ENCODE results near the gene STAT4. TPM values are rescaled to one million over a fixed set of nuclear protein-coding genes. Genes with fewer than 3 reads are reported as not detected.

The STAT4 gene
- total and polyA plus RNA-seq, 11 donors = 0.32 to 21.5 (median 1.9) TPM

- TF ChIP-seq, protein P1, sequence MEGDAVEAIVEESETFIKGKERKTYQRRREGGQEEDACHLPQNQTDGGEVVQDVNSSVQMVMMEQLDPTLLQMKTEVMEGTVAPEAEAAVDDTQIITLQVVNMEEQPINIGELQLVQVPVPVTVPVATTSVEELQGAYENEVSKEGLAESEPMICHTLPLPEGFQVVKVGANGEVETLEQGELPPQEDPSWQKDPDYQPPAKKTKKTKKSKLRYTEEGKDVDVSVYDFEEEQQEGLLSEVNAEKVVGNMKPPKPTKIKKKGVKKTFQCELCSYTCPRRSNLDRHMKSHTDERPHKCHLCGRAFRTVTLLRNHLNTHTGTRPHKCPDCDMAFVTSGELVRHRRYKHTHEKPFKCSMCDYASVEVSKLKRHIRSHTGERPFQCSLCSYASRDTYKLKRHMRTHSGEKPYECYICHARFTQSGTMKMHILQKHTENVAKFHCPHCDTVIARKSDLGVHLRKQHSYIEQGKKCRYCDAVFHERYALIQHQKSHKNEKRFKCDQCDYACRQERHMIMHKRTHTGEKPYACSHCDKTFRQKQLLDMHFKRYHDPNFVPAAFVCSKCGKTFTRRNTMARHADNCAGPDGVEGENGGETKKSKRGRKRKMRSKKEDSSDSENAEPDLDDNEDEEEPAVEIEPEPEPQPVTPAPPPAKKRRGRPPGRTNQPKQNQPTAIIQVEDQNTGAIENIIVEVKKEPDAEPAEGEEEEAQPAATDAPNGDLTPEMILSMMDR (IDR thresholded peaks at IDR 0.05) = no peak
- no peak for TF ChIP-seq POLR2A (IDR thresholded peaks at IDR 0.05)
- ATAC-seq (no peak), DNase-seq (no peak)
- H3K27ac ChIP-seq = peak overlapping the region in 1 of 12 donors; percentile 100
- no peaks in the 10 kb centered on the region for H3K36me3 ChIP-seq
- H3K4me3 ChIP-seq = no peak overlapping the region
- no peaks in the 10 kb centered on the region for H3K9me3 ChIP-seq
- no peaks in the 10 kb centered on the region for H3K27me3 ChIP-seq
- intact Hi-C loops (cut with DNase I) = no loop called here
- H3K4me1 ChIP-seq = peaks cover 0 to 66% (median 16%) of the 10 kb centered on the region in 12 donors
- 79 to 97% (median 90%) methylated on average over 1 of the region's 1 CpG for WGBS, 4 donors
Observed at GRCh38 chr2:191018048-191018447, 132.7 kb downstream of the STAT4 start.

GRCh38 chr2:191015831-191016230 is 135.0 kb downstream of the STAT4 start:
- no peak for TF ChIP-seq POLR2A (IDR thresholded peaks at IDR 0.05)
- TF ChIP-seq, protein P1 (IDR thresholded peaks at IDR 0.05) = no peak
- Histone ChIP-seq H3K36me3 (peaks cover 0 to 22% (median 3%) of the 10 kb centered on the region in 9 donors), H3K4me3 (no peak overlapping the region), H3K27ac (peak overlapping the region in 1 of 12 donors; percentile 97), H3K9me3 (no peaks in the 10 kb centered on the region), H3K4me1 (peaks cover 0 to 66% (median 31%) of the 10 kb centered on the region in 12 donors), H3K27me3 (no peaks in the 10 kb centered on the region)
- no peak for DNase-seq
- no peak for ATAC-seq
- intact Hi-C loops (cut with DNase I) = loop anchor here in 2 of 10 donors (2.0 kb wide), 1 partner anchor 135 kb away; the partner anchor contains the start of gene GLS (in 2 of the 2)
- WGBS, 4 donors = 87 to 89% (median 88%) methylated on average over 8 of the region's 8 CpGs

DNA sequence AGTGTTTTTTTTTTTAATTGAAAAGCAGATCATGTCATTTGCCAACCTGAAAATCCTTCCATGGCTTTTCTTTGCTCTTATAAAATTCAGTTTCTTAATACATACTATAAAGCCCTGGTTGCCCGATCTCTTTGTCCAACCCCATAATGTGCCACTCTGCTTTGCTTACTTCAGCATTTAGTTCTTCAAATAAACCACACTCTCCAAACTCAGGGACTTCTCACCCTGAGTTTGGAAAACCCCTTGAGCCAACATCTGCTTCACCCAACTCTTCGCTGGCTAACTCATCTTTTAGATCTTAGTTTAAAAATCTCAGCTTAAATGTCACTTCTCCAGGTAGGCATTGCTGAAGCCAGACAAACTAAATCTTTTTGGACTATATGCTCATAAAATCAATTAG is 135.6 kb downstream of the STAT4 start:
- H3K4me3 ChIP-seq = no peak overlapping the region
- DNase-seq (no peak), ATAC-seq (no peak)
- H3K36me3 ChIP-seq = peaks cover 0 to 28% (median 6%) of the 10 kb centered on the region in 9 donors
- no peaks in the 10 kb centered on the region for H3K9me3 ChIP-seq
- intact Hi-C loops (cut with DNase I) = loop anchor here in 2 of 10 donors (2.0 kb wide), 1 partner anchor 134 kb away; the partner anchor contains the start of gene GLS (in 2 of the 2)
- peak overlapping the region in 5 of 12 donors; percentile 87 to 98 (median 93) for H3K27ac ChIP-seq
- WGBS, 4 donors = 91 to 100% (median 96%) methylated on average over 2 of the region's 2 CpGs
- no peaks in the 10 kb centered on the region for H3K27me3 ChIP-seq
- TF ChIP-seq, protein P1 (IDR thresholded peaks at IDR 0.05) = no peak
- no peak for TF ChIP-seq POLR2A (IDR thresholded peaks at IDR 0.05)
- peaks cover 0 to 68% (median 32%) of the 10 kb centered on the region in 12 donors for H3K4me1 ChIP-seq

DNA sequence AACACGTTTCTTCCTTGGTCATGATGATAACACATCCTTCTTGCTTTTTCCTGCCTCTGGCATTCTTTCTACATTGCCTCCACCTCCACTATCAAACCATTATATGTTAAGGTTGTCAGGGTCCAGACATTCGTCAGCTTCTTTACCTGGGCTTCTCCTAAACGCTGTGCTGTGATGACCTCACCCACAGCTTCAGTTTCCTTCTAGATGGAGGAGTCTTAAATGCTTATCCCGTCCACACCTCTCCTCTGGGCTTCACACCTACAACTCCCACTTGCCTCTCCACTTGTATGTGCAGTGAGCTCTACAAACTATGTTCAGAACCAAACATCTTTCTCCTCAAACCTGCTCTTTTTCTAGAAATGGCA is 136.2 kb downstream of the STAT4 start:
- Histone ChIP-seq H3K4me1 (peaks cover 0 to 69% (median 30%) of the 10 kb centered on the region in 12 donors), H3K36me3 (peaks cover 0 to 34% (median 12%) of the 10 kb centered on the region in 9 donors), H3K27me3 (no peaks in the 10 kb centered on the region), H3K27ac (peak overlapping the region; percentile 75 to 98 (median 90)), H3K4me3 (peak overlapping the region; percentile 11 to 94 (median 82)), H3K9me3 (no peaks in the 10 kb centered on the region)
- 39 to 47% (median 42%) methylated on average over 4 of the region's 4 CpGs for WGBS, 4 donors
- TF ChIP-seq POLR2A (IDR thresholded peaks at IDR 0.05) = no peak
- TF ChIP-seq, protein P1 (IDR thresholded peaks at IDR 0.05) = no peak
- ATAC-seq = no peak
- DNase-seq = peak in 1 of 5 donors; percentile 15
- intact Hi-C loops (cut with DNase I) = loop anchor here in 3 of 10 donors (2.0 to 5.0 kb wide), 2 partner anchors 134 to 232 kb away; partner anchors contain the start of gene GLS (in 2 of the 3)

Data from heart left ventricle (tissue), 16 donors.